ENCODE results near the gene SH3BGRL2.

SH3BGRL2 gene

GRCh38 chr6:79632580-79632979 lies 1.5 kb downstream of the SH3BGRL2 start:
- Histone ChIP-seq H3K27ac (ENCODE audit: low read depth, low read length) (no peak overlapping the region), H3K36me3 (ENCODE audit: insufficient read depth, low read length) (no peaks in the 10 kb centered on the region), H3K4me1 (ENCODE audit: insufficient read depth, low read length) (peaks cover 14% of the 10 kb centered on the region), H3K4me3 (ENCODE audit: low read length) (peak overlapping the region; percentile 98; the same call in 1 of the 2 replicates), H3K9ac (ENCODE audit: low read depth, low read length) (no peak overlapping the region), H3K27me3 (ENCODE audit: insufficient read depth, low read length) (peaks cover 25% of the 10 kb centered on the region), H3K9me3 (ENCODE audit: insufficient read depth, low read depth, low read length) (no peaks in the 10 kb centered on the region)
- WGBS = 67% methylated on average over 1 of the region's 2 CpGs

- H3K4me3 ChIP-seq (ENCODE audit: low read length) = no peak overlapping the region
- H3K9me3 ChIP-seq (ENCODE audit: insufficient read depth, low read depth, low read length) = no peaks in the 10 kb centered on the region
- H3K27ac ChIP-seq (ENCODE audit: low read depth, low read length) = no peak overlapping the region
- peaks cover 14% of the 10 kb centered on the region for H3K4me1 ChIP-seq (ENCODE audit: insufficient read depth, low read length)
- no peak overlapping the region for H3K9ac ChIP-seq (ENCODE audit: low read depth, low read length)
- peaks cover 19% of the 10 kb centered on the region for H3K27me3 ChIP-seq (ENCODE audit: insufficient read depth, low read length)
- no peaks in the 10 kb centered on the region for H3K36me3 ChIP-seq (ENCODE audit: insufficient read depth, low read length)
- 100% methylated on average over 2 of the region's 2 CpGs for WGBS
Measured at GRCh38 chr6:79634491-79635231, 3.5 kb downstream of the SH3BGRL2 start.

GRCh38 chr6:79635232-79635543 lies 4.1 kb downstream of the SH3BGRL2 start:
- Histone ChIP-seq H3K9me3 (ENCODE audit: insufficient read depth, low read depth, low read length) (no peaks in the 10 kb centered on the region), H3K9ac (ENCODE audit: low read depth, low read length) (no peak overlapping the region), H3K36me3 (ENCODE audit: insufficient read depth, low read length) (no peaks in the 10 kb centered on the region), H3K4me3 (ENCODE audit: low read length) (no peak overlapping the region), H3K4me1 (ENCODE audit: insufficient read depth, low read length) (peaks cover 14% of the 10 kb centered on the region), H3K27me3 (ENCODE audit: insufficient read depth, low read length) (peaks cover 14% of the 10 kb centered on the region), H3K27ac (ENCODE audit: low read depth, low read length) (no peak overlapping the region)
- 89% methylated on average over 2 of the region's 2 CpGs for WGBS

- WGBS = 100% methylated on average over 1 of the region's 1 CpG
Measured at GRCh38 chr6:79636673-79637072, 5.5 kb downstream of the SH3BGRL2 start.

GRCh38 chr6:79640146-79641111 lies 9.3 kb downstream of the SH3BGRL2 start:
- H3K27ac ChIP-seq (ENCODE audit: low read depth, low read length) = no peak overlapping the region
- 96% methylated on average over 4 of the region's 4 CpGs for WGBS
- H3K4me1 ChIP-seq (ENCODE audit: insufficient read depth, low read length) = no peaks in the 10 kb centered on the region
- H3K4me3 ChIP-seq (ENCODE audit: low read length) = no peak overlapping the region
- H3K9ac ChIP-seq (ENCODE audit: low read depth, low read length) = no peak overlapping the region
- no peaks in the 10 kb centered on the region for H3K27me3 ChIP-seq (ENCODE audit: insufficient read depth, low read length)
- no peaks in the 10 kb centered on the region for H3K36me3 ChIP-seq (ENCODE audit: insufficient read depth, low read length)
- no peaks in the 10 kb centered on the region for H3K9me3 ChIP-seq (ENCODE audit: insufficient read depth, low read depth, low read length)

More at GRCh38 chr6:79636673-79637072, 5.5 kb downstream of the SH3BGRL2 start:
- Histone ChIP-seq H3K9ac (ENCODE audit: low read depth, low read length) (no peak overlapping the region), H3K27me3 (ENCODE audit: insufficient read depth, low read length) (peaks cover 6% of the 10 kb centered on the region; the same call in 1 of the 2 replicates), H3K36me3 (ENCODE audit: insufficient read depth, low read length) (no peaks in the 10 kb centered on the region), H3K4me3 (ENCODE audit: low read length) (no peak overlapping the region), H3K27ac (ENCODE audit: low read depth, low read length) (no peak overlapping the region), H3K9me3 (ENCODE audit: insufficient read depth, low read depth, low read length) (no peaks in the 10 kb centered on the region), H3K4me1 (ENCODE audit: insufficient read depth, low read length) (peaks cover 14% of the 10 kb centered on the region)

GRCh38 chr6:79646006-79646405 lies 14.9 kb downstream of the SH3BGRL2 start:
- no peak overlapping the region for H3K27ac ChIP-seq (ENCODE audit: low read depth, low read length)
- H3K9ac ChIP-seq (ENCODE audit: low read depth, low read length) = no peak overlapping the region
- no peak overlapping the region for H3K4me3 ChIP-seq (ENCODE audit: low read length)
- H3K9me3 ChIP-seq (ENCODE audit: insufficient read depth, low read depth, low read length) = no peaks in the 10 kb centered on the region
- peaks cover 38% of the 10 kb centered on the region for H3K4me1 ChIP-seq (ENCODE audit: insufficient read depth, low read length)
- H3K36me3 ChIP-seq (ENCODE audit: insufficient read depth, low read length) = no peaks in the 10 kb centered on the region
- H3K27me3 ChIP-seq (ENCODE audit: insufficient read depth, low read length) = no peaks in the 10 kb centered on the region; the same call in 1 of the 2 replicates
- whole genome bisulfite sequencing = 71% methylated on average over 3 of the region's 3 CpGs

- H3K27me3 ChIP-seq (ENCODE audit: insufficient read depth, low read length) = no peaks in the 10 kb centered on the region; the same call in 1 of the 2 replicates
- H3K4me3 ChIP-seq (ENCODE audit: low read length) = no peak overlapping the region
- H3K4me1 ChIP-seq (ENCODE audit: insufficient read depth, low read length) = peaks cover 38% of the 10 kb centered on the region
- no peak overlapping the region for H3K9ac ChIP-seq (ENCODE audit: low read depth, low read length)
- H3K36me3 ChIP-seq (ENCODE audit: insufficient read depth, low read length) = no peaks in the 10 kb centered on the region
- H3K27ac ChIP-seq (ENCODE audit: low read depth, low read length) = no peak overlapping the region
- H3K9me3 ChIP-seq (ENCODE audit: insufficient read depth, low read depth, low read length) = no peaks in the 10 kb centered on the region
Measured at GRCh38 chr6:79646561-79646960, 15.4 kb downstream of the SH3BGRL2 start.

- Histone ChIP-seq H3K27me3 (ENCODE audit: insufficient read depth, low read length) (no peaks in the 10 kb centered on the region; the same call in 1 of the 2 replicates), H3K27ac (ENCODE audit: low read depth, low read length) (no peak overlapping the region), H3K36me3 (ENCODE audit: insufficient read depth, low read length) (no peaks in the 10 kb centered on the region), H3K4me3 (ENCODE audit: low read length) (no peak overlapping the region), H3K9ac (ENCODE audit: low read depth, low read length) (no peak overlapping the region), H3K9me3 (ENCODE audit: insufficient read depth, low read depth, low read length) (no peaks in the 10 kb centered on the region), H3K4me1 (ENCODE audit: insufficient read depth, low read length) (peaks cover 38% of the 10 kb centered on the region)
- WGBS = 80% methylated on average over 1 of the region's 2 CpGs
Measured at GRCh38 chr6:79647741-79648140, 16.6 kb downstream of the SH3BGRL2 start.

GRCh38 chr6:79648328-79648727 lies 17.2 kb downstream of the SH3BGRL2 start:
- Histone ChIP-seq H3K4me3 (ENCODE audit: low read length) (no peak overlapping the region), H3K27me3 (ENCODE audit: insufficient read depth, low read length) (no peaks in the 10 kb centered on the region; the same call in 1 of the 2 replicates), H3K9ac (ENCODE audit: low read depth, low read length) (no peak overlapping the region), H3K36me3 (ENCODE audit: insufficient read depth, low read length) (no peaks in the 10 kb centered on the region), H3K9me3 (ENCODE audit: insufficient read depth, low read depth, low read length) (no peaks in the 10 kb centered on the region), H3K4me1 (ENCODE audit: insufficient read depth, low read length) (peaks cover 38% of the 10 kb centered on the region), H3K27ac (ENCODE audit: low read depth, low read length) (no peak overlapping the region)
- WGBS = 91% methylated on average over 2 of the region's 2 CpGs

- Histone ChIP-seq H3K4me3 (ENCODE audit: low read length) (no peak overlapping the region), H3K4me1 (ENCODE audit: insufficient read depth, low read length) (peaks cover 38% of the 10 kb centered on the region), H3K9ac (ENCODE audit: low read depth, low read length) (no peak overlapping the region), H3K36me3 (ENCODE audit: insufficient read depth, low read length) (no peaks in the 10 kb centered on the region), H3K9me3 (ENCODE audit: insufficient read depth, low read depth, low read length) (no peaks in the 10 kb centered on the region), H3K27ac (ENCODE audit: low read depth, low read length) (no peak overlapping the region), H3K27me3 (ENCODE audit: insufficient read depth, low read length) (no peaks in the 10 kb centered on the region; the same call in 1 of the 2 replicates)
Measured at GRCh38 chr6:79649016-79649415, 17.9 kb downstream of the SH3BGRL2 start.

GRCh38 chr6:79650950-79651349 lies 19.8 kb downstream of the SH3BGRL2 start:
- Histone ChIP-seq H3K27me3 (ENCODE audit: insufficient read depth, low read length) (no peaks in the 10 kb centered on the region; the same call in 1 of the 2 replicates), H3K27ac (ENCODE audit: low read depth, low read length) (no peak overlapping the region), H3K4me1 (ENCODE audit: insufficient read depth, low read length) (peaks cover 38% of the 10 kb centered on the region), H3K9me3 (ENCODE audit: insufficient read depth, low read depth, low read length) (no peaks in the 10 kb centered on the region), H3K9ac (ENCODE audit: low read depth, low read length) (no peak overlapping the region), H3K4me3 (ENCODE audit: low read length) (no peak overlapping the region), H3K36me3 (ENCODE audit: insufficient read depth, low read length) (no peaks in the 10 kb centered on the region)
- 89% methylated on average over 2 of the region's 3 CpGs for WGBS

Data from HUES64 (cell line).